Esophagus squamous epithelium (tissue), 5 donors: ENCODE measurements around the gene DLX1. TPM values are rescaled to one million over a fixed set of nuclear protein-coding genes. Genes with fewer than 3 reads are reported as not detected.

Source experiments
- DNase-seq: peaks from one replicate; lab custom pipeline; 2025; lab: John Stamatoyannopoulos, UW
- H3K27ac ChIP-seq, 4 donors: fragments of 200-600 bp; sonication (generic); one replicate each; pipeline ENCODE4 v1.5.1; 2016 to 2019; ENCODE audit warnings: mild to moderate bottlenecking in 1 of 4
- H3K27me3 ChIP-seq, 4 donors: fragments of 200-600 bp; sonication (generic); 1 replicate in 3 of 4; 2 replicates in 1 of 4; pipeline versions ENCODE4 v1.5.1 to v1.6.0; 2017 to 2021; ENCODE audit warnings: antibody characterized with exemption in 1 of 4
- H3K36me3 ChIP-seq, 3 donors: fragments of 200-600 bp; sonication (generic); one replicate each; pipeline ENCODE4 v1.5.1; 2016 to 2019
- H3K4me1 ChIP-seq, 3 donors: fragments of 200-600 bp; sonication (generic); one replicate each; pipeline ENCODE4 v1.5.1; 2017 to 2019
- H3K4me3 ChIP-seq, 4 donors: fragments of 200-600 bp; sonication (generic); 1 replicate in 3 of 4; 2 replicates in 1 of 4; pipeline ENCODE4 v1.5.1; 2016 to 2019; ENCODE audit warnings: mild to moderate bottlenecking in 2 of 4, moderate library complexity in 1 of 4
- H3K9me3 ChIP-seq, 3 donors: fragments of 200-600 bp; sonication (generic); one replicate each; pipeline ENCODE4 v1.5.1; 2016 to 2019
- POLR2A ChIP-seq, 4 donors: fragments of 450-650 bp; IDR thresholded peaks; one replicate each; pipeline ENCODE4 v1.6.1; 2017; ENCODE audit warnings: antibody characterized with exemption in 4 of 4, mild to moderate bottlenecking in 4 of 4, moderate library complexity in 3 of 4
- WGBS, 2 donors: methylation state at CpG; one replicate each; pipeline ENCODE4 v1.1.5; 2018; 5-methylcytosine and 5-hydroxymethylcytosine counted together
- intact Hi-C: fragments of 100-400 bp; cut with DNase I; formaldehyde crosslinking; loops from one replicate; pipeline ENCODE4 v1.15.0; 2022
- total RNA-seq, 4 donors: library from RNA; depleted of rRNA; stranded (reverse); fragments of >200 nt; gene quantifications; one replicate each; pipeline ENCODE4 v1.1.0, GENCODE V29; 2016
- TF ChIP-seq, protein P1 (sequence below), 6 experiments: fragments of 450-650 bp in 4 of 6; fragments of 200-600 bp in 2 of 6; sonication (generic) in 2 of 6; IDR thresholded peaks; one replicate each; pipeline ENCODE4 v1.5.1; 2016 to 2019; ENCODE audit warnings: antibody characterized with exemption in 6 of 6, mild to moderate bottlenecking in 4 of 6, moderate library complexity in 4 of 6
- donor health status: DM: yes; HTN: yes; CAD: no.

Gene DLX1
- total RNA-seq, 4 donors from 2014 or later, result not detected

DNA sequence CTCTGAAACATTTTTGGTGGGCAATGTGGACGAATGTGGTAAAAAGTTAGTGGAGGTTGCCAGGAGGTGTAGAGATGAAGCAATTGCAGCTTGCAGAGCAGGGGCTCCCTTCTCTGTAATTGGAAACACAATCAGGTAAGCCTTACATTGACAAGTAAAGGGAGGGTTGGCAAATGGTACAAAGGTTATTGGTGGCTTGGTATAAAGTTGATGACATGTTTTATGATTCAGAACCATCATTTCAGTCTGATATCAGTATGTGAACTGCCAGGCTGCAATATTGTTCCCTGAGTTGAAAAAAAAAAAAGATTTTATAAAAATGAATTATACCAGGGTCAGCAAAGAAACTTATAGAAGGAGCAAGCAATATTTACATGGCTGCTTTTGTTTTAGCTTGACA lies 14.4 kb upstream of the DLX1 start:
- Histone ChIP-seq H3K27me3 (peaks cover 0 to 5% (median 0%) of the 10 kb centered on the region in 4 donors), H3K27ac (no peak overlapping the region), H3K36me3 (no peaks in the 10 kb centered on the region), H3K9me3 (no peaks in the 10 kb centered on the region), H3K4me3 (no peak overlapping the region), H3K4me1 (no peaks in the 10 kb centered on the region)
- no peak for TF ChIP-seq POLR2A (IDR thresholded peaks at IDR 0.05)
- TF ChIP-seq, protein P1, sequence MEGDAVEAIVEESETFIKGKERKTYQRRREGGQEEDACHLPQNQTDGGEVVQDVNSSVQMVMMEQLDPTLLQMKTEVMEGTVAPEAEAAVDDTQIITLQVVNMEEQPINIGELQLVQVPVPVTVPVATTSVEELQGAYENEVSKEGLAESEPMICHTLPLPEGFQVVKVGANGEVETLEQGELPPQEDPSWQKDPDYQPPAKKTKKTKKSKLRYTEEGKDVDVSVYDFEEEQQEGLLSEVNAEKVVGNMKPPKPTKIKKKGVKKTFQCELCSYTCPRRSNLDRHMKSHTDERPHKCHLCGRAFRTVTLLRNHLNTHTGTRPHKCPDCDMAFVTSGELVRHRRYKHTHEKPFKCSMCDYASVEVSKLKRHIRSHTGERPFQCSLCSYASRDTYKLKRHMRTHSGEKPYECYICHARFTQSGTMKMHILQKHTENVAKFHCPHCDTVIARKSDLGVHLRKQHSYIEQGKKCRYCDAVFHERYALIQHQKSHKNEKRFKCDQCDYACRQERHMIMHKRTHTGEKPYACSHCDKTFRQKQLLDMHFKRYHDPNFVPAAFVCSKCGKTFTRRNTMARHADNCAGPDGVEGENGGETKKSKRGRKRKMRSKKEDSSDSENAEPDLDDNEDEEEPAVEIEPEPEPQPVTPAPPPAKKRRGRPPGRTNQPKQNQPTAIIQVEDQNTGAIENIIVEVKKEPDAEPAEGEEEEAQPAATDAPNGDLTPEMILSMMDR (IDR thresholded peaks at IDR 0.05), result no peak
- intact Hi-C loops, result no loop called here
- no peak for DNase-seq
- WGBS, 2 donors, result 79 to 88% methylated on average over 1 of the region's 1 CpG

DNA sequence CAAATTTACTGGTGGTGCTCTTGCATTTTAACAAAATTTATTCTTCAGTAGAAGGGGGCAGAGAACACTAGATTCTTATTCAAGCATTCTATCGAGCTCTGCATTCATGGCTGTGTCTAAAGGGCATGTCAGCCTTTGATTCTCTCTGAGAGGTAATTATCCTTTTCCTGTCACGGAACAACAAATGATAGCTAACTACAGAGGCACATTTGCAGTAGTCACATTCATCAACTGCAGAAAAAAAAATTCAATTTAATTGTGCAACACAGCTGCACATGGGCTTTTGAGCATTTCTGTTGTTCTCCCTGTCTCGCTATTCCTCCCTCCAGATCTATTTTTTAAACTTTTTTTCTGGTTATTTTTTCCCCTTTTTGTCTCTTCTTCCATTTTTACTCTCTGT lies 13.0 kb upstream of the DLX1 start:
- WGBS, 2 donors, result 90 to 92% methylated on average over 3 of the region's 3 CpGs
- H3K27me3 ChIP-seq, result peaks cover 0 to 5% (median 0%) of the 10 kb centered on the region in 4 donors
- no peaks in the 10 kb centered on the region for H3K9me3 ChIP-seq
- H3K4me3 ChIP-seq, result no peak overlapping the region
- H3K4me1 ChIP-seq, result no peaks in the 10 kb centered on the region
- H3K36me3 ChIP-seq, result no peaks in the 10 kb centered on the region
- TF ChIP-seq, protein P1 (IDR thresholded peaks at IDR 0.05), result no peak
- no peak for TF ChIP-seq POLR2A (IDR thresholded peaks at IDR 0.05)
- intact Hi-C loops, result no loop called here
- H3K27ac ChIP-seq, result no peak overlapping the region
- DNase-seq, result no peak

GRCh38 chr2:172072706-172073105 lies 12.6 kb upstream of the DLX1 start:
- DNase-seq, result no peak
- 90 to 94% methylated on average over 2 of the region's 2 CpGs for WGBS, 2 donors
- intact Hi-C loops, result no loop called here
- H3K4me3 ChIP-seq, result no peak overlapping the region
- peaks cover 0 to 5% (median 0%) of the 10 kb centered on the region in 4 donors for H3K27me3 ChIP-seq
- no peak for TF ChIP-seq POLR2A (IDR thresholded peaks at IDR 0.05)
- TF ChIP-seq, protein P1 (IDR thresholded peaks at IDR 0.05), result no peak
- H3K4me1 ChIP-seq, result no peaks in the 10 kb centered on the region
- H3K9me3 ChIP-seq, result no peaks in the 10 kb centered on the region
- no peaks in the 10 kb centered on the region for H3K36me3 ChIP-seq
- no peak overlapping the region for H3K27ac ChIP-seq

DNA sequence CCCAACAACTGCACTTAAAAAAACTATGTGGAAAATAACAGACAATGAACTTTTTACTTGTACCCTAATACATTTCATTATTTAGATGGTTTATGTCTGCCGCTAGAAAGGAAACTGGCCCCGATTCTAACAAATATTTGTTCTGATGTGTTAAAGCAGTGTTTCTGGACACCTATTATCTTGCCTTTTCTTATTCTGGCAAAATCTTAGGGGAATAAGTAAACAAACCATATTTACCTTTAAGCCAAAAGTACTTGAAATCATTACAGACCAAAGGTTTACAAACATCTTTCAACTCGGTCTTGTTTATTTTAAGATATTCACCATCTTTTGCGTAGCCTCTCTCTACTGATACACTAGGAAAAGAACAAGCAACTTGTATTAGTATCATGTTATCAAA lies 11.8 kb upstream of the DLX1 start:
- TF ChIP-seq POLR2A (IDR thresholded peaks at IDR 0.05), result no peak
- TF ChIP-seq, protein P1 (IDR thresholded peaks at IDR 0.05), result no peak
- Histone ChIP-seq H3K27me3 (peaks cover 0 to 11% (median 0%) of the 10 kb centered on the region in 4 donors), H3K36me3 (no peaks in the 10 kb centered on the region), H3K4me1 (no peaks in the 10 kb centered on the region), H3K4me3 (no peak overlapping the region), H3K9me3 (no peaks in the 10 kb centered on the region), H3K27ac (no peak overlapping the region)
- intact Hi-C loops, result no loop called here
- DNase-seq, result no peak
- whole genome bisulfite sequencing, 2 donors, result 94% methylated on average over 4 of the region's 4 CpGs

- no peak for DNase-seq
- no peaks in the 10 kb centered on the region for H3K36me3 ChIP-seq
- no peaks in the 10 kb centered on the region for H3K4me1 ChIP-seq
- H3K27ac ChIP-seq, result no peak overlapping the region
- no peak overlapping the region for H3K4me3 ChIP-seq
- intact Hi-C loops, result no loop called here
- TF ChIP-seq POLR2A (IDR thresholded peaks at IDR 0.05), result no peak
- TF ChIP-seq, protein P1 (IDR thresholded peaks at IDR 0.05), result no peak
- no peaks in the 10 kb centered on the region for H3K9me3 ChIP-seq
- WGBS, 2 donors, result 97% methylated on average over 1 of the region's 1 CpG
- peaks cover 0 to 18% (median 0%) of the 10 kb centered on the region in 4 donors for H3K27me3 ChIP-seq
These were observed 11.1 kb upstream of the DLX1 start for GRCh38 chr2:172074254-172074653.
